ENCODE data around the gene POU6F1. TPM values are rescaled to one million over a fixed set of nuclear protein-coding genes. Genes with fewer than 3 reads are reported as not detected.

The POU6F1 gene
- total RNA-seq, 1 experiment from 2014 or later, result 13.3 TPM

- peak overlapping the region; percentile 94 to 98 for H3K4me3 Mint-ChIP-seq
- peak overlapping the region; percentile 55 for H3K27ac ChIP-seq (ENCODE audit: insufficient read length, low read depth, low read length)
- no peaks in the 10 kb centered on the region for H3K27me3 Mint-ChIP-seq (ENCODE audit: low read depth)
Observed at GRCh38 chr12:51238037-51238509, 20.2 kb upstream of the POU6F1 start.

More at GRCh38 chr12:51238037-51238509, 20.2 kb upstream of the POU6F1 start:
- H3K9me3 Mint-ChIP-seq, result no peaks in the 10 kb centered on the region
- peak overlapping the region; percentile 99 to 100 (median 100) for H3K27ac Mint-ChIP-seq
- H3K4me1 ChIP-seq (ENCODE audit: insufficient read depth, low read length), result peaks cover 2% of the 10 kb centered on the region; the same call in 1 of the 2 replicates
- H3K9me3 ChIP-seq (ENCODE audit: control insufficient read depth, low read depth, low read length), result no peaks in the 10 kb centered on the region
- no peak overlapping the region for H3K4ac ChIP-seq (ENCODE audit: low read depth, low read length)
- no peak overlapping the region for H4K5ac ChIP-seq (ENCODE audit: insufficient read length, low read depth, low read length)
- H2BK15ac ChIP-seq (ENCODE audit: low read depth, low read length), result no peak overlapping the region
- H2AK5ac ChIP-seq (ENCODE audit: insufficient read length, low read length), result no peak overlapping the region
- no peaks in the 10 kb centered on the region for H3K27me3 ChIP-seq (ENCODE audit: insufficient read depth, low read length)
- no peak overlapping the region for H2BK5ac ChIP-seq (ENCODE audit: insufficient read length, low read length)
- no peaks in the 10 kb centered on the region for H4K20me1 ChIP-seq (ENCODE audit: control insufficient read depth, insufficient read depth, insufficient read length)
- H3K23ac ChIP-seq (ENCODE audit: insufficient read length, low read depth, low read length), result no peak overlapping the region
- peaks cover 26 to 34% (median 26%) of the 10 kb centered on the region in 3 experiments for H3K36me3 Mint-ChIP-seq (ENCODE audit: insufficient read depth in 1 of 3, low read depth in 3 of 3)
- peak overlapping the region; percentile 78 for H3K4me2 ChIP-seq (ENCODE audit: insufficient read depth, insufficient read length, low read length)
- peak overlapping the region; percentile 79 for H3K9ac ChIP-seq (ENCODE audit: extremely low read depth, insufficient read length, low read length)
- H3K79me2 ChIP-seq (ENCODE audit: insufficient read depth, low read length), result peaks cover 2% of the 10 kb centered on the region; the same call in 1 of the 2 replicates
- peak overlapping the region; percentile 6 for H2AFZ ChIP-seq (ENCODE audit: low read length)
- peaks cover 4% of the 10 kb centered on the region for H3K23me2 ChIP-seq (ENCODE audit: insufficient read length, low read depth, low read length, poor library complexity, severe bottlenecking)
- H3K4me1 Mint-ChIP-seq, result peaks cover 11 to 14% of the 10 kb centered on the region in 2 experiments
- H4K8ac ChIP-seq (replicated peaks; ENCODE audit: insufficient read length, low read depth, low read length), result no peak overlapping the region
- no peak overlapping the region for H3K18ac ChIP-seq (ENCODE audit: insufficient read length, low read depth, low read length)
- no peaks in the 10 kb centered on the region for H3K79me1 ChIP-seq (ENCODE audit: insufficient read depth, low read depth, low read length, poor library complexity, severe bottlenecking)
- no peak for DNase-seq
- no peak overlapping the region for H2BK12ac ChIP-seq (ENCODE audit: insufficient read length, low read depth, low read length)
- H3K14ac ChIP-seq (ENCODE audit: insufficient read depth, low read length), result peak overlapping the region; percentile 9
- TF ChIP-seq, protein P1, sequence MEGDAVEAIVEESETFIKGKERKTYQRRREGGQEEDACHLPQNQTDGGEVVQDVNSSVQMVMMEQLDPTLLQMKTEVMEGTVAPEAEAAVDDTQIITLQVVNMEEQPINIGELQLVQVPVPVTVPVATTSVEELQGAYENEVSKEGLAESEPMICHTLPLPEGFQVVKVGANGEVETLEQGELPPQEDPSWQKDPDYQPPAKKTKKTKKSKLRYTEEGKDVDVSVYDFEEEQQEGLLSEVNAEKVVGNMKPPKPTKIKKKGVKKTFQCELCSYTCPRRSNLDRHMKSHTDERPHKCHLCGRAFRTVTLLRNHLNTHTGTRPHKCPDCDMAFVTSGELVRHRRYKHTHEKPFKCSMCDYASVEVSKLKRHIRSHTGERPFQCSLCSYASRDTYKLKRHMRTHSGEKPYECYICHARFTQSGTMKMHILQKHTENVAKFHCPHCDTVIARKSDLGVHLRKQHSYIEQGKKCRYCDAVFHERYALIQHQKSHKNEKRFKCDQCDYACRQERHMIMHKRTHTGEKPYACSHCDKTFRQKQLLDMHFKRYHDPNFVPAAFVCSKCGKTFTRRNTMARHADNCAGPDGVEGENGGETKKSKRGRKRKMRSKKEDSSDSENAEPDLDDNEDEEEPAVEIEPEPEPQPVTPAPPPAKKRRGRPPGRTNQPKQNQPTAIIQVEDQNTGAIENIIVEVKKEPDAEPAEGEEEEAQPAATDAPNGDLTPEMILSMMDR (conservative IDR thresholded peaks at IDR 0.05), result no peak
- no peak overlapping the region for H2BK20ac ChIP-seq (ENCODE audit: low read depth, low read length, poor library complexity, severe bottlenecking)
- WGBS (ENCODE audit: extremely low coverage, insufficient read length, low lambda C conversion rate), result no CpG with 5 or more reads among the region's 10 CpGs
- no peak overlapping the region for H4K91ac ChIP-seq (ENCODE audit: insufficient read length, low read depth, low read length)
- H2BK120ac ChIP-seq (ENCODE audit: low read depth, low read length, poor library complexity, severe bottlenecking), result no peak overlapping the region
- no peak overlapping the region for H3T11ph ChIP-seq (ENCODE audit: low read length)
- H3K56ac ChIP-seq (ENCODE audit: insufficient read length, low read depth, low read length), result no peak overlapping the region

All from H9 (cell line).